IMR-90 (cell line): ENCODE measurements around the gene JPH3. TPM values are rescaled to one million over a fixed set of nuclear protein-coding genes. Genes with fewer than 3 reads are reported as not detected.

ENCODE experiments used
- ATAC-seq: fragments of 200-7000 bp; cut with Tn5 transposase; 2 replicates; pipeline ENCODE4 v1.9.1; 2020; ENCODE audit warnings: low read depth, mild to moderate bottlenecking, moderate library complexity
- BruUV-seq: library from RNA; stranded (reverse); fragments of 400-500 nt; replicated peaks from 2 replicates; lab custom pipeline; 2021; lab: Mats Ljungman, UMichigan
- CTCF ChIA-PET: fragments of 300-600 bp; formaldehyde crosslinking; extraction: SDS; loops from one replicate; lab custom pipeline; 2021; ENCODE audit warnings: antibody characterized with exemption; lab: Yijun Ruan, JAX
- POLR2A ChIA-PET: fragments of 300-600 bp; sonication (Branson Sonifier 250); formaldehyde crosslinking; loops from one replicate; lab custom pipeline; 2022; ENCODE audit warnings: antibody characterized with exemption; ENCODE audit not compliant: unreplicated experiment; lab: Charles Lee
- DNase-seq: peaks from one replicate; pipeline ENCODE4 v3.0.0; 2013
- H2AFZ ChIP-seq: replicated peaks from 2 replicates; pipeline ENCODE3; 2013; ENCODE audit warnings: low read length, mild to moderate bottlenecking; ENCODE audit not compliant: poor library complexity
- H2AK5ac ChIP-seq: 2 replicates; pipeline ENCODE4 v1.6.1; 2013; ENCODE audit warnings: low read depth, low read length, inconsistent platforms
- H2AK9ac ChIP-seq: replicated peaks from 2 replicates; pipeline ENCODE3; 2013; ENCODE audit warnings: mild to moderate bottlenecking, low read depth, low read length, moderate library complexity; ENCODE audit not compliant: poor library complexity
- H2BK120ac ChIP-seq: 2 replicates; pipeline ENCODE4 v1.6.1; 2013; ENCODE audit warnings: low read depth, low read length, inconsistent platforms
- H2BK15ac ChIP-seq: 3 replicates; pipeline ENCODE4 v1.6.1; 2013; ENCODE audit warnings: low read depth, low read length, inconsistent platforms
- H2BK20ac ChIP-seq: 2 replicates; pipeline ENCODE4 v1.6.1; 2013; ENCODE audit warnings: low read depth, mild to moderate bottlenecking, inconsistent platforms, low read length, moderate library complexity
- H2BK5ac ChIP-seq: 2 replicates; pipeline ENCODE4 v1.6.1; 2013; ENCODE audit warnings: mild to moderate bottlenecking, low read depth, low read length, inconsistent platforms; ENCODE audit not compliant: poor library complexity, severe bottlenecking
- H3K14ac ChIP-seq: replicated peaks from 2 replicates; pipeline ENCODE4 v1.6.1; 2013; ENCODE audit warnings: low read depth, low read length, inconsistent platforms
- H3K18ac ChIP-seq: 2 replicates; pipeline ENCODE4 v1.6.1; 2013; ENCODE audit warnings: low read depth, low read length, control low read depth
- H3K23ac ChIP-seq: 2 replicates; pipeline ENCODE4 v1.6.1; 2013; ENCODE audit warnings: low read depth, low read length, inconsistent platforms
- H3K27ac ChIP-seq: 2 replicates; pipeline ENCODE4 v1.5.1; 2013; ENCODE audit warnings: mild to moderate bottlenecking, control low read depth, low read length; ENCODE audit not compliant: insufficient read depth
- H3K27me3 ChIP-seq: 2 replicates; pipeline ENCODE4 v1.6.1; 2013; ENCODE audit warnings: low read length; ENCODE audit not compliant: control insufficient read depth, insufficient read depth
- H3K36me3 ChIP-seq: 2 replicates; pipeline ENCODE4 v1.6.1; 2013; ENCODE audit warnings: low read length, mixed read lengths; ENCODE audit not compliant: control insufficient read depth, insufficient read depth
- H3K4ac ChIP-seq: 2 replicates; pipeline ENCODE4 v1.6.1; 2013; ENCODE audit warnings: low read depth, low read length, inconsistent platforms
- H3K4me1 ChIP-seq: 2 replicates; pipeline ENCODE4 v1.6.1; 2013; ENCODE audit warnings: low read length, mixed read lengths; ENCODE audit not compliant: control insufficient read depth, insufficient read depth
- H3K4me2 ChIP-seq: 2 replicates; pipeline ENCODE4 v1.6.1; 2013; ENCODE audit warnings: low read depth, mild to moderate bottlenecking, control low read depth, low read length, moderate library complexity
- H3K4me3 ChIP-seq: 2 replicates; pipeline ENCODE4 v1.5.1; 2013; ENCODE audit warnings: low read depth, mild to moderate bottlenecking, control low read depth, low read length, moderate library complexity; ENCODE audit not compliant: insufficient read depth
- H3K56ac ChIP-seq: 2 replicates; pipeline ENCODE4 v1.6.1; 2013; ENCODE audit warnings: low read length, inconsistent platforms; ENCODE audit not compliant: insufficient read depth; ENCODE audit errors: extremely low read depth
- H3K79me1 ChIP-seq, 2 experiments: 2 replicates each; pipeline ENCODE4 v1.6.1; 2013; ENCODE audit warnings: low read length in 2 of 2, inconsistent platforms in 1 of 2, low read depth in 1 of 2
- H3K9ac ChIP-seq: 2 replicates; pipeline ENCODE4 v1.6.1; 2013; ENCODE audit warnings: low read depth, low read length, control low read depth
- H3K9me1 ChIP-seq: 2 replicates; pipeline ENCODE4 v1.6.1; 2013; ENCODE audit warnings: low read length, inconsistent platforms; ENCODE audit not compliant: insufficient read depth
- H3K9me3 ChIP-seq: 2 replicates; pipeline ENCODE4 v1.6.1; 2013; ENCODE audit warnings: low read length; ENCODE audit not compliant: control insufficient read depth, insufficient read depth
- H4K20me1 ChIP-seq: 2 replicates; pipeline ENCODE4 v1.6.1; 2013; ENCODE audit warnings: low read length, inconsistent platforms; ENCODE audit not compliant: insufficient read depth
- H4K5ac ChIP-seq: 2 replicates; pipeline ENCODE4 v1.6.1; 2013; ENCODE audit warnings: mild to moderate bottlenecking, low read depth, low read length, control low read depth
- H4K8ac ChIP-seq, 2 experiments: 2 replicates each; pipeline ENCODE4 v1.6.1; 2013; ENCODE audit warnings: low read depth in 2 of 2, low read length in 2 of 2, control low read depth in 1 of 2, inconsistent platforms in 1 of 2
- H4K91ac ChIP-seq: 2 replicates; pipeline ENCODE4 v1.6.1; 2013; ENCODE audit warnings: low read depth, low read length, inconsistent platforms; ENCODE audit not compliant: insufficient read depth
- BHLHE40 ChIP-seq: fragments of 150-350 bp; IDR thresholded peaks from 2 replicates; pipeline ENCODE4 v1.6.1; 2016; ENCODE audit warnings: mild to moderate bottlenecking, low read depth, low read length
- CEBPB ChIP-seq: IDR thresholded peaks from 2 replicates; pipeline ENCODE4 v1.6.1; 2012; ENCODE audit warnings: low read depth, low read length, improper control_type of control experiment
- CHD1 ChIP-seq: IDR thresholded peaks from 2 replicates; pipeline ENCODE4 v1.6.1; 2012; ENCODE audit warnings: low read depth, low read length, improper control_type of control experiment
- CTCF ChIP-seq: conservative IDR thresholded peaks from 2 replicates; pipeline ENCODE4 v1.5.1; 2012; ENCODE audit warnings: mild to moderate bottlenecking, low read depth, low read length, improper control_type of control experiment
- ELK1 ChIP-seq: fragments of 150-350 bp; IDR thresholded peaks from 2 replicates; pipeline ENCODE4 v1.6.1; 2016; ENCODE audit warnings: low read depth, mild to moderate bottlenecking, low read length, moderate library complexity, borderline replicate concordance
- FOS ChIP-seq: fragments of 150-350 bp; IDR thresholded peaks from 2 replicates; pipeline ENCODE4 v1.6.1; 2016; ENCODE audit warnings: low read depth, low read length
- MAFK ChIP-seq: IDR thresholded peaks from 2 replicates; pipeline ENCODE4 v1.6.1; 2012; ENCODE audit warnings: low read depth, low read length, improper control_type of control experiment
- MAZ ChIP-seq: IDR thresholded peaks from 2 replicates; pipeline ENCODE4 v1.6.1; 2012; ENCODE audit warnings: low read depth, mild to moderate bottlenecking, low read length, improper control_type of control experiment, moderate library complexity, borderline replicate concordance
- POLR2A ChIP-seq: IDR thresholded peaks from 2 replicates; pipeline ENCODE4 v1.6.1; 2012; ENCODE audit warnings: mild to moderate bottlenecking, low read depth, low read length
- RCOR1 ChIP-seq: IDR thresholded peaks from 2 replicates; pipeline ENCODE4 v1.6.1; 2012; ENCODE audit warnings: mild to moderate bottlenecking, low read length, improper control_type of control experiment; ENCODE audit not compliant: insufficient replicate concordance
- RFX5 ChIP-seq: IDR thresholded peaks from 2 replicates; pipeline ENCODE4 v1.8.0; 2012; ENCODE audit warnings: low read depth, mild to moderate bottlenecking, low read length, moderate library complexity
- SMC3 ChIP-seq: fragments of 150-350 bp; IDR thresholded peaks from 2 replicates; pipeline ENCODE4 v1.6.1; 2016; ENCODE audit warnings: low read depth, mild to moderate bottlenecking, antibody characterized with exemption, low read length, moderate library complexity
- USF2 ChIP-seq: fragments of 150-350 bp; IDR thresholded peaks from 2 replicates; pipeline ENCODE4 v1.6.1; 2017; ENCODE audit warnings: mild to moderate bottlenecking, antibody characterized with exemption, low read length, low read depth
- WGBS, 2 experiments: methylation state at CpG; one replicate each; pipeline versions ENCODE4 v1.1.5 to v1.1.7; 2013; ENCODE audit warnings: missing lambda C conversion rate in 2 of 2; ENCODE audit not compliant: insufficient read length in 1 of 2; ENCODE audit errors: extremely low coverage in 2 of 2; 5-methylcytosine and 5-hydroxymethylcytosine counted together
- dilution Hi-C: fragments of 300-500 bp; cut with HindIII; formaldehyde crosslinking; loops from one replicate; pipeline ENCODE4 v1.14.3; 2018; ENCODE audit warnings: low sequenced_read_pairs; ENCODE audit not compliant: unreplicated experiment
- in situ Hi-C: fragments of 300-500 bp; cut with MboI; formaldehyde crosslinking; loops from 3 replicates; pipeline ENCODE4 v1.14.3; 2019; ENCODE audit warnings: low sequenced_read_pairs, inconsistent platforms, mixed read lengths
- intact Hi-C: fragments of 100-400 bp; cut with micrococcal nuclease; formaldehyde crosslinking; loops from 2 replicates; pipeline ENCODE4 v1.10.0; 2022
- polyA plus RNA-seq, 3 experiments: library from polyadenylated mRNA; depleted of rRNA; stranded (reverse); fragments of >200 nt; gene quantifications; 2 replicates each; pipeline ENCODE4 v1.2.3, GENCODE V29; 2012; ENCODE audit warnings: low replicate concordance in 1 of 3
- total RNA-seq: library from RNA; depleted of rRNA; stranded (reverse); fragments of >200 nt; gene quantifications from 2 replicates; pipeline ENCODE4 v1.2.3, GENCODE V29; 2012

JPH3 gene
- total and polyA plus RNA-seq, 2 of the 4 experiments (the other 2 are of a cell fraction): 0.03 TPM; not detected in 1

GRCh38 chr16:87569601-87570571 lies 32.4 kb upstream of the JPH3 start:
- intact Hi-C loops (no loop called here), in situ Hi-C loops (loop anchor here (10.0 kb wide), 1 partner anchor 145 kb away; no protein-coding TSS in a partner anchor), dilution Hi-C loops (no loop called here)
- Histone ChIP-seq H3K27me3 (peaks cover 18% of the 10 kb centered on the region), H3K14ac (no peak overlapping the region), H3K4me1 (peaks cover 2% of the 10 kb centered on the region; the same call in 1 of the 2 replicates), H2BK15ac (no peak overlapping the region), H2AFZ (no peak overlapping the region), H3K56ac (no peak overlapping the region), H4K20me1 (no peaks in the 10 kb centered on the region), H2BK120ac (no peak overlapping the region), H4K5ac (no peak overlapping the region), H3K23ac (no peak overlapping the region), H3K9ac (no peak overlapping the region), H4K91ac (no peak overlapping the region), H2AK9ac (no peak overlapping the region), H3K79me1 (no peaks in the 10 kb centered on the region), H2BK20ac (no peak overlapping the region), H3K4me3 (no peak overlapping the region), H4K8ac (no peak overlapping the region), H3K36me3 (no peaks in the 10 kb centered on the region), H3K9me1 (no peaks in the 10 kb centered on the region), H2BK5ac (no peak overlapping the region), H3K18ac (no peak overlapping the region), H3K4me2 (no peak overlapping the region), H3K27ac (no peak overlapping the region), H3K9me3 (no peaks in the 10 kb centered on the region; the same call in 1 of the 2 replicates), H3K4ac (no peak overlapping the region), H2AK5ac (peak overlapping the region; percentile 16; the same call in 1 of the 2 replicates)
- ATAC-seq: no peak
- ChIA-PET POLR2A (no interaction called here), CTCF (interaction anchor here (0.6 to 2.1 kb wide), 7 partner anchors 12 to 165 kb away, joined by 3 to 11 read pairs (median 5); no protein-coding TSS in a partner anchor)
- DNase-seq: no peak
- 47% methylated on average over 12 of the region's 25 CpGs; no CpG with 5 or more reads in 1 of the 2 experiments for WGBS, 2 experiments
- BruUV-seq: no TSS peak
- TF ChIP-seq BHLHE40 (no peak), ELK1 (no peak), CHD1 (no peak), MAZ (no peak), CEBPB (no peak), POLR2A (no peak), RFX5 (no peak), FOS (no peak), SMC3 (no peak), RCOR1 (no peak), MAFK (no peak), USF2 (no peak), CTCF (no peak)
